NCI-H2171 treated with DMSO at 0.1 percent for 48 hours (cell line): ENCODE data around the gene CROCC2.

Experiments used
- DNase-seq: peaks from one replicate; lab custom pipeline; 2025; lab: John Stamatoyannopoulos, UW

CROCC2 gene

DNA sequence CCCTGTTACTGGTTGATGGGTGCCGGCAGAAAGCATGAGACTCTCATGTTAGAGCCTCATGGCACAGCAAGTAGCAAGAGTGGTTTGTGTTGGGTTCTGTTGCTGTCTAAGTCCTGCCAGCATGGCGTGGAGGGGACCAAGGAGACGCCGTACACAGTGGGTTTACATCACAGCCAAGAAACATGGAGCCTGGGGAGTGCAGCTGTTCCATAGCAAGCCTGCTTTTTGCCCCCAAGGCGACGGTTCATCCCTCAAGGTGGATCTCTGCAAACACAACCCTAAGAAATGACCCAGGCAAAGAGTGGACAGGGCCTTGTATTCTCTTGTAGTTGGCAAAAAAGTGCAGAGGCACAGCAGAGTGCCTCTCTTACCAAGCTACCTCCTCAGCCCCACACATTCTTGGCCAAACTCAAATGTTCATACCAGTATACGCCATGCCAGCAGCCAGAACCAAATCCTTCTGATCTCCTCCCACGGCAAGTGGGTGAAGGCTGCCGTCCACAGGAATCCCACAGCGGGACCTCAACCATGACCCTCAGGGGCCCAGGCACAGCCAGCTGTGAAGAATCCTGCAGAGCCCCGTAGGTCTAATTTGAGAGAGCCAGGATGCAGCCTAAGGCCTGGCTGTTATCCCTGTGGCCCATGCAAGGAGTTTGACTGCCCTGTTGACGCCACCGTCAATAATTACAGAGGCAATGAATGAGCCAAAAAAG, 111.2 kb downstream of the CROCC2 start:
- no peak for DNase-seq

DNA sequence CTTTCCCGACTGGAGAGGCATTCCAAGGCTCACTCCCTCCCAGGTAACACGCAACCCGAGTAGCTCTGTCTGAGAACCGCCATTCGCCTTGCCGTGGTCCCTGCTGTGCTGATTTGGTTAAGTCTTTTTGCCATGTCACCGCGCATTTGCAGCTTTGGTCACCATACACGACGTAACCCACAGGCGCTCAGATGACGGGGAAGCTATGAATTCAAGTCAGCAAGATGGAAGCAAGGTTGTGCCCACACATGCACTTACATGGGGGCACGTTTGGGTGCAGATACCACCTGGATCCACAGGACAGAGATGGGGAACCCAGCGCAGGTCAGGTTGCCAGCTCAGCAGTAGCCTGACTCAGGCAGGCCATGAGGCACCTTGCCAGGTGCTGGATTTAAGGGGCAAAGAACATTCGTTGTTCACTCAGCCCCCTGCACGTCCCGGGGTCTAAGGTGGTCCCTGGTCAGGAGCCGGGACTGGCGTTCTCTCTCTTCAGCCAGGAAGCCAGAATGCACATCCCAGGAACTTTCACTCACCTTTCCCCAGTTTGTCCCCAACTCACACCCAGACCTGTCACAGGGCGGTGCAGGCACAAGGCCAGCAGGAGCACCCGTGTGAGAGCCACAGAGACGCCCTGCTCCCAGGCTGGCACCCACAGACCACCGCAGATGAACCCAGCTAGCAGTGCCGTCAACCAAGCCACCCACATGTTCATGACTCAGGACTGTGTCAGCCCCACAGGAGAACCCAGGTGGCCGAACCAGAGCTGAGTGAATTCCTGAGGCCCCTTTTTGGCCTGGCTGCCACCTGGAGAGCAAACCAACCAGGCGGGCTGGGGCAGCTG, 112.1 kb downstream of the CROCC2 start:
- no peak for DNase-seq

DNA sequence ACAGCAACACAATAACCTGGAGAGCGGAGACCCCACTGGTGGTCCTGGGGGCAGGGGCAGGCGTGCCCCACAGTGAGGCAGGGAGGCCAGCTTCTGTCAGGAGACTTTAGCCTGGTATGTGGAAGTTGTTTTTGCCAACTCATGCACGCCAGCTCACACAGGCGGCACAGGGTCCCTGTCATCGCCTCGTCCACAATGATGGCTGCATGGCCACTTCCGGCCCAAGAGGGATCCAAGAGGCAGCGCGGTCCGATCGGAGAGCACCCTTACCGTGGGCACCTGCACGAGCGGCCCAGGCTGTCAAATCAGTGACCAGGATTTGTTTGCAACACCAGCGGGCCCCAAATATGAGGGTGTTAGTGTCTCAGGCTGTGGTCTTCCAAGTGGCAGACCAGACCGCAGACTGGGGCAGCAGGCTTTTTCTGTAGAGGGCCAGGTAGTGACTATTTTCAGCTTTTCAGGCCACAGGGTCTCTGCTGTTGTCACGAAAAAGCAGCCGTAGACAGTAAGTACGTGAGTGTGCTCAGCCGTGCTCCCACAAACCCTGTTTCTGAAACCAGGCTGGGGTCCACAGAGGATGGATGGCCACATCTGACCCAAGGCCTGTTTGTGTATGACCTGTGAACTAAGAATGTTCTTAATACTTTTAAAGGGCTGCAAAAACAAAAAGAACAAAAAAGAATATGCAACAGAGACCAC, 113.5 kb downstream of the CROCC2 start:
- no peak for DNase-seq

GRCh38 chr2:241020201-241020600, 114.1 kb downstream of the CROCC2 start:
- DNase-seq, result no peak

- DNase-seq, result no peak
Observed at GRCh38 chr2:241020629-241021190, 114.6 kb downstream of the CROCC2 start.

DNA sequence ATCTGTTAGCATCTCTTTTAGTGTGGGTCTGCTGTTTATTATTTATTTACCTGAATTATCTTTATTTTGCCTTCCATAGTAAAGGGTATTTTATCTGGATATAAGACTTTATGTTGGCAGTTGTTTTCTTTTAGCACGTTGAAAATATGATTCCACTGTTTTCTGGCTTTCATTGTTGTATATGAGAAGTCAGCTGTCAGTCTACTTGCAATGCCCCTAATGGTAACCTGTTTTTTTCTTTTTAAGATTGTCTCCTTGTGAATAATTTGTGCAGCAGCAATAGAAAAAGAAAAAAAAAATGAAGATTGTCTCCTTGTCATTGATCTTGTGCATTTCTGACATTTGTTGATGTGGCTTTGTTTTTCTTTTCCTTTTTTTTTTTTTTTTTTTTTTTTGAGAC, 119.5 kb downstream of the CROCC2 start:
- peak; percentile 1 for DNase-seq

DNA sequence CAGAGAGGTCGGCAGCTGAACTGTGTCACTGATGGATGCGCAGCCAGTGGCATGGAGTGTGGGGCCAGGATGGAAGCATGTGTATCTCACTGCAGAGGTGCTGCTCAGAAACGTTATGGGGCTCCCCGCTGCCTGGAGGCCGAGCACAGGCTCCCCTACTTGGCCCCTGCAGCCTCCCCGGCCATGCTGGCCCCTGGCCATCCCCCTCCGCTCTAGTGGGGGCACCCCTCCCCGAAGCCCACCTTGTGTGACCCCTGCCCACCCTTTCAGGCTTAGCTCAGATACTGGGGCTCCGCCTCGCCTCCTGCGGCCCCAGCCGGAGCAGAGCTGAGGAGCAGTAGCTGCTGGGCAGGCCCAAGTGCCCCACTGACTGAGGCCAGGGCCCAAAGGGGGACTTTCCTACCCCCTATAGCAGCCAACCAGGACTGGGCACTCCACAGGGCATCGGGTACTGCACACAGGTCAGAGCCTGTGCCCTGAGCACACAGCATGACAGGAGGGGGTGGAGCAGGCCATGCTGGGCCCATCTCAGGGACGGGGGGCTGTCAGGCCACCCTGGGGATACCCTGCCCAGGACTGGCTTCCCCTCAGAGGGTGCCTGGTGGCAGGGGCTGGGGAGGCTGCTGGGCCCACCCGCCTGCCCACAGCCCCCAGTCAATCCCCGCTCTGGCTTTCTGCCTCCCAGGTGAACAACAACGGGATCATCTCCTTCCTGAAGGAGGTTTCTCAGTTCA, 123.6 kb downstream of the CROCC2 start:
- DNase-seq, result no peak

DNA sequence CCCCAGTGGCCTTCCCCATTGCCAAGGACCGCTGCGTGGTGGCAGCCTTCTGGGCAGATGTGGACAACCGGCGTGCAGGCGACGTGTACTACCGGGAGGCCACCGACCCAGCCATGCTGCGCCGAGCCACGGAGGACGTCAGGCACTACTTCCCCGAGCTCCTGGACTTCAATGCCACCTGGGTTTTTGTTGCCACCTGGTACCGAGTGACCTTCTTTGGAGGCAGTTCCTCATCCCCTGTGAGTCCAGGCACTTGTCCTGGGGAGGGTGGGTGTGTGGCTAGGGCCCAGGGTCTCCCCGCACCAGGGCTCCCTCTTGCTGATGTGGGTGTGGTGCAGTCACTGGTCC, 124.2 kb downstream of the CROCC2 start:
- DNase-seq, result no peak

DNA sequence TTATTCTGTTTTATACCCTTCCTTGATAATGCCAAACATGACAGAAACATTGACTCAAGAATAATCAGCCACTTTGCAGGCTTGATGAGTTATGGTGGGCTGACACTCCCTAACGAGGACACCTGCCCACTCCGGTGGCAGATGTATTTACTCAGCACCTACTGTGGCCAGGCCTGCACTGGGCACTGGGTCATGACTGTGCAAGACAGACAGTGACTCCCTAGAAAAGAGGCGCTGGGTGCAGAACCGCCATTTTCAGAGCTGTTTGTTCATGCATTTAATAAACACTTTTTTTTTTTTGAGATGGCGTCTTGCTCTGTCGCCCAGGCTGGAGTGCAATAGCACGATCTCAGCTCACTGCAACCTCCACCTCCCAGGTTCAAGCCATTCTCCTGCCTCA, 124.7 kb downstream of the CROCC2 start:
- no peak for DNase-seq

- DNase-seq, result no peak
Observed at GRCh38 chr2:241031436-241032165, 125.5 kb downstream of the CROCC2 start.

- DNase-seq, result no peak
Observed at GRCh38 chr2:241033336-241033987, 127.3 kb downstream of the CROCC2 start.

DNA sequence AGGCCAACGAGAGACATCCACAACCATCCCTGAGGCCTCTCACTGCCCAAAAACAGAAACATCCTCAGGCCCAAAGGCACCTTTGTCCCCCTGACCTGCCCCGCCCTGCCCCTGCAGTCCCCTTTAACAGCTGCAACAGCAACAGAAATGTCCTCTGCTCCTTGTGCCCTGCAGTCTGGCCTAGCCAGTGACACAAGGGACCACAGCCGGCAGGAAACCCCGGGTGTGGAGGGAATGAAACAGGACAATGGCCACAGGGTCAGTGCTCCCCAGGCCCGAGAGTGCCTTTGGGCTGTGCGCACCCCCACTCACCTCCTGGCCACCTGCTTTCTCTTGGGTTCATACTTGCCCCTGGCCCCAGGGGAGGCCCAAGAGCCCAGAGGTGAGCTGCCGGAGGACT, 127.9 kb downstream of the CROCC2 start:
- DNase-seq, result no peak

DNA sequence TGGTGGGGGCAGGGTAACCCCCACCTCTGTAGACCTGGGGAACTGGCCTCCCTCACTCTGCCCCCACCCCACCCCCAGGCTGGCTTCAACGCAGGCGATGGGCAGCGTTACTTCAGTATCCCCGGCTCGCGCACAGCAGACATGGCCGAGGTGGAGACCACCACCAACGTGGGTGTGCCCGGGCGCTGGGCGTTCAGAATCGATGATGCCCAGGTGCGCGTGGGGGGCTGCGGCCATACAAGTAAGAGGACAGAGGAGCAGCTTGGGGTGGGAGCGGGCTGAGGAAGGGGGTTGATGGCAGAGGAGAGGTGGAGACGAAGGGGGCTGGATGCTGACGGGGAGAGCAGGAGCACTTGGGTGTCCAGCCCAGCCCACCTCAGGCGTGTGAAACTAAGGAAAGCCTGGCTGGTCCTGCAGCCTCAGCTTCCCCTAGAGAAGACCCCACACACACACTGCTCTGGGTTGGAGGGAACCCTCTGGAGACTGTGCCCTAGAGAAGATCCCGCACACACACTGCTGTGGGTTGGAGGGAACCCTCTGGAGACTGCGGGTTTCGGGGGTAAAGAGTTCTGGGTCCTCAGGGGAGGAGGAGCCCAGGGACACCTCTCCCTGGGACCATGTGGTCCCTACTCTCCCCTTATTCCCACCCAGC, 128.5 kb downstream of the CROCC2 start:
- DNase-seq, result no peak

- DNase-seq, result no peak
Observed at GRCh38 chr2:241035142-241035817, 129.1 kb downstream of the CROCC2 start.

- DNase-seq, result peak; percentile 13
Observed at GRCh38 chr2:241035818-241036396, 129.8 kb downstream of the CROCC2 start.

- no peak for DNase-seq
Observed at GRCh38 chr2:241036397-241036963, 130.3 kb downstream of the CROCC2 start.

- DNase-seq, result no peak
Observed at GRCh38 chr2:241036964-241037421, 130.9 kb downstream of the CROCC2 start.

GRCh38 chr2:241037498-241037897, 131.4 kb downstream of the CROCC2 start:
- no peak for DNase-seq
